Mucosa of stomach (tissue), 1 donor: ENCODE measurements around the gene ASB1.

Source experiments
- H3K27me3 ChIP-seq: one replicate; pipeline ENCODE4 v1.7.0; 2013; ENCODE audit warnings: mild to moderate bottlenecking, low read length; ENCODE audit not compliant: control insufficient read depth, insufficient read depth
- H3K36me3 ChIP-seq: one replicate; pipeline ENCODE4 v1.7.0; 2013; ENCODE audit warnings: low read length; ENCODE audit not compliant: control insufficient read depth, insufficient read depth
- H3K4me1 ChIP-seq: one replicate; pipeline ENCODE4 v1.7.0; 2013; ENCODE audit warnings: mild to moderate bottlenecking, low read length; ENCODE audit not compliant: control insufficient read depth, insufficient read depth
- H3K4me3 ChIP-seq: one replicate; pipeline ENCODE4 v1.7.0; 2013; ENCODE audit warnings: low read length
- H3K9ac ChIP-seq: one replicate; pipeline ENCODE4 v1.7.0; 2013; ENCODE audit warnings: mild to moderate bottlenecking, low read length, moderate library complexity
- H3K9me3 ChIP-seq: one replicate; pipeline ENCODE4 v1.7.0; 2013; ENCODE audit warnings: mild to moderate bottlenecking, low read length, moderate library complexity; ENCODE audit not compliant: control insufficient read depth
- donor health status: Pancreatic carcinoma.

ASB1 gene

GRCh38 chr2:238426568-238427434 is at the start of gene ASB1:
ASB1 (plus strand) TSS chr2:238426927; CDS start chr2:238427071, 144 bp downstream.
- Histone ChIP-seq H3K27me3 (no peaks in the 10 kb centered on the region), H3K36me3 (no peaks in the 10 kb centered on the region), H3K4me3 (peak within 1 kb of the TSS; percentile 78), H3K4me1 (peaks cover 9% of the 10 kb centered on the region), H3K9me3 (no peaks in the 10 kb centered on the region), H3K9ac (peak within 1 kb of the TSS; percentile 79)

GRCh38 chr2:238378230-238379095 is 48.3 kb upstream of the ASB1 start:
- H3K27me3 ChIP-seq = no peaks in the 10 kb centered on the region
- no peak overlapping the region for H3K9ac ChIP-seq
- no peak overlapping the region for H3K4me3 ChIP-seq
- no peaks in the 10 kb centered on the region for H3K36me3 ChIP-seq
- H3K9me3 ChIP-seq = no peaks in the 10 kb centered on the region
- H3K4me1 ChIP-seq = peaks cover 10% of the 10 kb centered on the region

GRCh38 chr2:238379096-238379810 is 47.5 kb upstream of the ASB1 start:
- no peaks in the 10 kb centered on the region for H3K9me3 ChIP-seq
- H3K4me3 ChIP-seq = no peak overlapping the region
- H3K9ac ChIP-seq = no peak overlapping the region
- H3K36me3 ChIP-seq = no peaks in the 10 kb centered on the region
- H3K27me3 ChIP-seq = no peaks in the 10 kb centered on the region
- H3K4me1 ChIP-seq = peaks cover 10% of the 10 kb centered on the region

GRCh38 chr2:238380336-238380735 is 46.4 kb upstream of the ASB1 start:
- H3K4me3 ChIP-seq = no peak overlapping the region
- peaks cover 10% of the 10 kb centered on the region for H3K4me1 ChIP-seq
- H3K36me3 ChIP-seq = no peaks in the 10 kb centered on the region
- no peaks in the 10 kb centered on the region for H3K27me3 ChIP-seq
- no peaks in the 10 kb centered on the region for H3K9me3 ChIP-seq
- H3K9ac ChIP-seq = no peak overlapping the region

GRCh38 chr2:238380785-238381184 is 45.9 kb upstream of the ASB1 start:
- Histone ChIP-seq H3K4me1 (peaks cover 10% of the 10 kb centered on the region), H3K36me3 (no peaks in the 10 kb centered on the region), H3K4me3 (no peak overlapping the region), H3K9me3 (no peaks in the 10 kb centered on the region), H3K9ac (no peak overlapping the region), H3K27me3 (no peaks in the 10 kb centered on the region)

GRCh38 chr2:238381341-238382115 is 45.2 kb upstream of the ASB1 start:
- Histone ChIP-seq H3K9ac (no peak overlapping the region), H3K36me3 (no peaks in the 10 kb centered on the region), H3K4me3 (no peak overlapping the region), H3K27me3 (no peaks in the 10 kb centered on the region), H3K4me1 (peaks cover 10% of the 10 kb centered on the region), H3K9me3 (no peaks in the 10 kb centered on the region)

GRCh38 chr2:238382381-238382781 is 44.3 kb upstream of the ASB1 start:
- Histone ChIP-seq H3K36me3 (no peaks in the 10 kb centered on the region), H3K4me3 (no peak overlapping the region), H3K9ac (no peak overlapping the region), H3K9me3 (no peaks in the 10 kb centered on the region), H3K4me1 (peaks cover 10% of the 10 kb centered on the region), H3K27me3 (no peaks in the 10 kb centered on the region)

GRCh38 chr2:238383135-238383534 is 43.6 kb upstream of the ASB1 start:
- peaks cover 10% of the 10 kb centered on the region for H3K4me1 ChIP-seq
- no peak overlapping the region for H3K9ac ChIP-seq
- H3K27me3 ChIP-seq = no peaks in the 10 kb centered on the region
- H3K36me3 ChIP-seq = no peaks in the 10 kb centered on the region
- no peak overlapping the region for H3K4me3 ChIP-seq
- H3K9me3 ChIP-seq = no peaks in the 10 kb centered on the region

- H3K27me3 ChIP-seq = no peaks in the 10 kb centered on the region
- no peaks in the 10 kb centered on the region for H3K36me3 ChIP-seq
- no peak overlapping the region for H3K9ac ChIP-seq
- H3K4me3 ChIP-seq = no peak overlapping the region
- peaks cover 10% of the 10 kb centered on the region for H3K4me1 ChIP-seq
- H3K9me3 ChIP-seq = no peaks in the 10 kb centered on the region
Measured at GRCh38 chr2:238383743-238384380, 42.9 kb upstream of the ASB1 start.

GRCh38 chr2:238387332-238387731 is 39.4 kb upstream of the ASB1 start:
- peaks cover 8% of the 10 kb centered on the region for H3K4me1 ChIP-seq
- no peak overlapping the region for H3K4me3 ChIP-seq
- no peaks in the 10 kb centered on the region for H3K36me3 ChIP-seq
- H3K9ac ChIP-seq = no peak overlapping the region
- H3K27me3 ChIP-seq = no peaks in the 10 kb centered on the region
- no peaks in the 10 kb centered on the region for H3K9me3 ChIP-seq

- no peaks in the 10 kb centered on the region for H3K27me3 ChIP-seq
- H3K4me1 ChIP-seq = peaks cover 8% of the 10 kb centered on the region
- H3K9ac ChIP-seq = no peak overlapping the region
- no peaks in the 10 kb centered on the region for H3K36me3 ChIP-seq
- H3K9me3 ChIP-seq = no peaks in the 10 kb centered on the region
- H3K4me3 ChIP-seq = no peak overlapping the region
Measured at GRCh38 chr2:238388794-238389193, 37.9 kb upstream of the ASB1 start.
